ENCODE results near the gene MTFMT. TPM values are rescaled to one million over a fixed set of nuclear protein-coding genes. Genes with fewer than 3 reads are reported as not detected.
"Not testable (repeated sequence)": the region's sequence is repeated elsewhere in the genome, so short reads cannot be mapped to it uniquely, and the experiment has no call there.

The MTFMT gene
- total RNA-seq, 4 donors from 2014 or later: 11.7 to 159 (median 18.1) TPM

- TF ChIP-seq EP300 (IDR thresholded peaks at IDR 0.05) (no peak), POLR2A (IDR thresholded peaks at IDR 0.05) (no peak), POLR2AphosphoS5 (IDR thresholded peaks at IDR 0.05) (no peak), CTCF (IDR thresholded peaks at IDR 0.05) (no peak)
- Histone ChIP-seq H3K4me1 (peaks cover 10% of the 10 kb centered on the region), H3K36me3 (no peaks in the 10 kb centered on the region), H3K27ac (no peak overlapping the region), H3K27me3 (no peaks in the 10 kb centered on the region), H3K9me3 (no peaks in the 10 kb centered on the region), H3K4me3 (no peak overlapping the region)
- no peak for DNase-seq (ENCODE audit: low spot score in 2 of 2)
- 82% methylated on average over 2 of the region's 2 CpGs for WGBS
These were observed 18.8 kb upstream of the MTFMT start for GRCh38 chr15:65048241-65048640.

- Histone ChIP-seq H3K27me3 (no peaks in the 10 kb centered on the region), H3K27ac (no peak within 1 kb of the TSS), H3K4me1 (peaks cover 8% of the 10 kb centered on the region), H3K4me3 (no peak within 1 kb of the TSS), H3K36me3 (no peaks in the 10 kb centered on the region), H3K9me3 (no peaks in the 10 kb centered on the region)
- DNase-seq (ENCODE audit: low spot score in 2 of 2): no peak
- WGBS: 94% methylated on average over 7 of the region's 7 CpGs
- TF ChIP-seq POLR2A (IDR thresholded peaks at IDR 0.05) (no peak), EP300 (IDR thresholded peaks at IDR 0.05) (no peak)
These were observed 15.5 kb upstream of the MTFMT start, which contains the start of gene SLC51B for GRCh38 chr15:65044724-65045481. Gene SLC51B, plus strand, starts transcription at chr15:65045387. Its CDS starts 4,618 bp downstream, at chr15:65050005.

- H3K36me3 ChIP-seq; H3K27me3 ChIP-seq; H3K4me3 ChIP-seq; H3K27ac ChIP-seq; H3K9me3 ChIP-seq; DNase-seq (ENCODE audit: low spot score in 2 of 2); H3K4me1 ChIP-seq: not testable (repeated sequence)
- 78% methylated on average over 5 of the region's 5 CpGs for WGBS
These were observed 14.8 kb upstream of the MTFMT start for GRCh38 chr15:65044218-65044617.

- Histone ChIP-seq H3K27ac (no peak overlapping the region), H3K27me3 (no peaks in the 10 kb centered on the region), H3K36me3 (no peaks in the 10 kb centered on the region), H3K4me1 (no peaks in the 10 kb centered on the region), H3K4me3 (no peak overlapping the region), H3K9me3 (no peaks in the 10 kb centered on the region)
- TF ChIP-seq POLR2AphosphoS5 (IDR thresholded peaks at IDR 0.05) (no peak), POLR2A (IDR thresholded peaks at IDR 0.05) (no peak), CTCF (IDR thresholded peaks at IDR 0.05) (no peak), EP300 (IDR thresholded peaks at IDR 0.05) (no peak)
- WGBS: 50% methylated on average over 4 of the region's 4 CpGs
- DNase-seq (ENCODE audit: low spot score in 2 of 2): no peak
These were observed 13.4 kb upstream of the MTFMT start for GRCh38 chr15:65042776-65043327.

GRCh38 chr15:65041787-65042186 is 12.3 kb upstream of the MTFMT start:
- 93% methylated on average over 2 of the region's 2 CpGs for WGBS

More at GRCh38 chr15:65041787-65042186, 12.3 kb upstream of the MTFMT start:
- Histone ChIP-seq H3K4me1 (no peaks in the 10 kb centered on the region), H3K27me3 (no peaks in the 10 kb centered on the region), H3K9me3 (no peaks in the 10 kb centered on the region), H3K27ac (no peak overlapping the region), H3K4me3 (no peak overlapping the region), H3K36me3 (no peaks in the 10 kb centered on the region)
- TF ChIP-seq CTCF (IDR thresholded peaks at IDR 0.05): no peak
- TF ChIP-seq POLR2AphosphoS5 (IDR thresholded peaks at IDR 0.05): no peak
- TF ChIP-seq POLR2A (IDR thresholded peaks at IDR 0.05): no peak
- TF ChIP-seq EP300 (IDR thresholded peaks at IDR 0.05): no peak
- no peak for DNase-seq (ENCODE audit: low spot score in 2 of 2)
